ENCODE data around the gene ARID5A. TPM values are rescaled to one million over a fixed set of nuclear protein-coding genes. Genes with fewer than 3 reads are reported as not detected.
A peak's percentile ranks its signal among the peaks of the same experiment; 100 is the strongest.

ARID5A gene
- total and polyA plus RNA-seq, 2 of the 13 experiments (the other 11 are each of a cell fraction or from before 2014, with no cell fraction given), result 6.0 to 9.5 TPM

DNA sequence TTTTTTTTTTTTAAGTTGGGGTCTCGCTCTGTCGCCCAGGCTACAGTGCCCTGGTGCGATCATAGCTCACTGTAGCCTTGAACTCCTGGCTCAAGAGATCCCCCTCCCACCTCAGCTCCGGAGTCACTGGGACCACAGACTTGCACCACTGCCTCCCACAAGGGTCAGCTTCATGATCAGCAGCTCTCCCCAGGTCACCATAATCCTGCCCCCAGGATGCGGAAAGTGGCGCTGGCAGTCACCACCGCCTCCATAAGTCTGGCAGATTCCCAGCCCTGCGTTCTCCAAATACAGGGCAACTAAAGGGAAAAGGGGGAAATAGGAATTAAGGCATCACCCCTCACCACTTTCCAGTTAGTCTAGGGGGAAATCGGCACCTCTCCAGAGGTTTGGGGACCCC lies 5.2 kb upstream of the ARID5A start:
- Histone ChIP-seq H3K4me3 (replicated peaks in 1 of 3; ENCODE audit: insufficient read depth in 1 of 3, low read depth in 2 of 3, low read length in 3 of 3) (peak overlapping the region in 1 of 3 experiments; percentile 61; a peak in 1 of 6 replicates), H3K79me2 (ENCODE audit: insufficient read depth, low read length) (no peaks in the 10 kb centered on the region), H3K27ac (ENCODE audit: extremely low read length, insufficient read depth, low read length) (no peak overlapping the region), H3K27me3 (ENCODE audit: control insufficient read depth in 1 of 2, insufficient read depth in 2 of 2, low read length in 2 of 2) (peaks cover 19 to 77% of the 10 kb centered on the region in 2 experiments), H4K20me1 (ENCODE audit: insufficient read depth, low read length) (no peaks in the 10 kb centered on the region), H3K9ac (ENCODE audit: insufficient read depth, low read depth, low read length) (no peak overlapping the region), H3K36me3 (replicated peaks in 1 of 2; ENCODE audit: control insufficient read depth in 1 of 2, insufficient read depth in 2 of 2, low read length in 2 of 2) (no peaks in the 10 kb centered on the region), H3K4me2 (ENCODE audit: low read depth, low read length) (peak overlapping the region; percentile 69; the same call in 1 of the 2 replicates), H3K4me1 (ENCODE audit: insufficient read depth, low read length) (peaks cover 35% of the 10 kb centered on the region; the same call in 1 of the 2 replicates), H2AFZ (ENCODE audit: low read length) (no peak overlapping the region), H3K9me3 (ENCODE audit: low read length) (no peaks in the 10 kb centered on the region)
- BruUV-seq (replicated peaks), result no TSS peak
- in situ Hi-C loops (cut with HindIII; ENCODE audit: extremely low pct_ligation_motif_present, low pct_unique_long_range_greater_than_20kb) (no loop called here), intact Hi-C loops (cut with micrococcal nuclease; ENCODE audit: unreplicated experiment) (no loop called here)
- ATAC-seq, result no peak
- ChIA-PET POLR2A (interaction anchor here (0.5 to 1.2 kb wide), 2 partner anchors 101 to 229 kb away, joined by 3 read pairs; partner anchors contain the start of gene CNNM4), CTCF (ENCODE audit: low intra/inter-chr PET ratio, low total read pairs) (no interaction called here)
- FAIRE-seq, result no peak
- no peak for DNase-seq (ENCODE audit: low spot score)
- 58% methylated on average over 9 of the region's 9 CpGs for WGBS (ENCODE audit: low lambda C conversion rate)
- no peak for TF ChIP-seq ZNF512 (CRISPR knock-in tag; IDR thresholded peaks at IDR 0.05)
- TF ChIP-seq ZNF776 (CRISPR knock-in tag; IDR thresholded peaks at IDR 0.05), result no peak
- TF ChIP-seq ZNF138 (CRISPR knock-in tag; IDR thresholded peaks at IDR 0.05; ENCODE audit: low read depth), result no peak
- no peak for TF ChIP-seq ZNF724P (CRISPR knock-in tag; IDR thresholded peaks at IDR 0.05; ENCODE audit: borderline replicate concordance)
- no peak for TF ChIP-seq TRAFD1 (CRISPR knock-in tag; IDR thresholded peaks at IDR 0.05; ENCODE audit: borderline replicate concordance)
- no peak for TF ChIP-seq POLR2G (IDR thresholded peaks at IDR 0.05; ENCODE audit: low read depth, low read length)
- no peak for TF ChIP-seq BRD4 (CRISPR knock-in tag; IDR thresholded peaks at IDR 0.05)
- TF ChIP-seq, protein P1, sequence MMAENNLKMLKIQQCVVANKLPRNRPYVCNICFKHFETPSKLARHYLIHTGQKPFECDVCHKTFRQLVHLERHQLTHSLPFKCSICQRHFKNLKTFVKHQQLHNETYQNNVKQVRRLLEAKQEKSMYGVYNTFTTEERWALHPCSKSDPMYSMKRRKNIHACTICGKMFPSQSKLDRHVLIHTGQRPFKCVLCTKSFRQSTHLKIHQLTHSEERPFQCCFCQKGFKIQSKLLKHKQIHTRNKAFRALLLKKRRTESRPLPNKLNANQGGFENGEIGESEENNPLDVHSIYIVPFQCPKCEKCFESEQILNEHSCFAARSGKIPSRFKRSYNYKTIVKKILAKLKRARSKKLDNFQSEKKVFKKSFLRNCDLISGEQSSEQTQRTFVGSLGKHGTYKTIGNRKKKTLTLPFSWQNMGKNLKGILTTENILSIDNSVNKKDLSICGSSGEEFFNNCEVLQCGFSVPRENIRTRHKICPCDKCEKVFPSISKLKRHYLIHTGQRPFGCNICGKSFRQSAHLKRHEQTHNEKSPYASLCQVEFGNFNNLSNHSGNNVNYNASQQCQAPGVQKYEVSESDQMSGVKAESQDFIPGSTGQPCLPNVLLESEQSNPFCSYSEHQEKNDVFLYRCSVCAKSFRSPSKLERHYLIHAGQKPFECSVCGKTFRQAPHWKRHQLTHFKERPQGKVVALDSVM (CRISPR knock-in tag; IDR thresholded peaks at IDR 0.05), result no peak
- TF ChIP-seq FLYWCH1 (CRISPR knock-in tag; IDR thresholded peaks at IDR 0.05), result no peak
- TF ChIP-seq ZBTB26 (CRISPR knock-in tag; IDR thresholded peaks at IDR 0.05; ENCODE audit: borderline replicate concordance), result no peak
- TF ChIP-seq FOSL2 (CRISPR knock-in tag; IDR thresholded peaks at IDR 0.05), result no peak
- TF ChIP-seq PCBP1 (IDR thresholded peaks at IDR 0.05; ENCODE audit: borderline replicate concordance, low read depth, low read length), result no peak
- TF ChIP-seq ZNF343 (CRISPR knock-in tag; IDR thresholded peaks at IDR 0.05), result no peak
